ENCODE results near the gene BMP7.
"Not testable (repeated sequence)": the region's sequence is repeated elsewhere in the genome, so short reads cannot be mapped to it uniquely, and the experiment has no call there.

BMP7 gene

DNA sequence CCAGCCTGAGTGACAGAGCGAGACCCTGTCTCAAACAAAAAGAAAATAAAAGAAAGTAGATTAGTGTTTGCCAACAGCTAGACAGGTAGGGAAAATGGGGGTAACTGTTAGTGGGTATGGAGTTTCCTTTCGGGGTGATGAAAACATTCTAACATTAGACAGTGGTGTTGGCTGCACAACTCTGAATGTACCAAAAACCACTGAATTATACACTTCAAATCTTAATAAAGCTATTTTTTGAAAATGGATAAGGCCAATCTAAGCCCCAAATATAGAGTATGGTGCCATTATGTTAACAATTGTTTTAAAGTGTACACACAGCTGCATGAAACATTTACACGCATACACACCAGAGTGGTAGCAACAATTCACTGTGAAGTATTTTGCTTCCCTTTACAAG lies 57.0 kb downstream of the BMP7 start:
- DNase-seq = no peak

DNA sequence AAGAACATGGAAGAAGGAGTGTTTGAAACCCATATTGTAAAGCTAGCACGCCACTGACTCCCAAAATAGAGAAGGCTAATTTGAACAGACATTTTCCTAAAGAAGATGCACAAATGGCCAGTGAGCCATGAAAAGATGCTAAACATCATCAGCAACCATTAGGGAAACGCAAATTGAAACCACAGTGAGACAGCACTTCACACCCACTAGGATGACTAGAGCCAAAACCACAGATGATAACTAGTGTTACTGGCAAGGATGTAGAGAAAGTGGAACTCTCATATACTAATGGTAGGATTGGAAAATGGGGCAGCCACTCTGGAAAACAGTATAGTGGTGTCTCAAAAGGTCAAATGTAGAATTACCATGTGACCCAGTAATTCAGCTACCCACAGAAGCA lies 58.2 kb downstream of the BMP7 start:
- no peak for DNase-seq

DNA sequence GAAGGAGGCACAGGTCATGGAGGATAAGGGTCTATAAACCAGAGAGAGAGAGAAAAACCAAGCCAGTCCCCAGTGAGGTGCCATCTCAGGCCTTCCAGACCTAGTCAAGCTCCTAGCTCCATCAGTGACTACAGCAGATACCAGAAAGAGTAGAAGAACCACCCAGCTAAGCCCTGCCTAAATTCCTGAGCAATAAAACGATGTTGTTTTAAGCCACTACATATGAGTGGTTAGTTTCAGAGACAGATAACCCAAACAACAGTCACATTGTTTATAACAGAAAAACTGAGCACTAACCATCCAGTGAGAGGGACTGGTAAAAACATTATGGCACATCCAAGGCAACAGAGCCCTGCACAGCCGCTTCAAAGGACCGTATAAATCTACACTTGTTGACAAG lies 59.2 kb downstream of the BMP7 start:
- no peak for DNase-seq

DNA sequence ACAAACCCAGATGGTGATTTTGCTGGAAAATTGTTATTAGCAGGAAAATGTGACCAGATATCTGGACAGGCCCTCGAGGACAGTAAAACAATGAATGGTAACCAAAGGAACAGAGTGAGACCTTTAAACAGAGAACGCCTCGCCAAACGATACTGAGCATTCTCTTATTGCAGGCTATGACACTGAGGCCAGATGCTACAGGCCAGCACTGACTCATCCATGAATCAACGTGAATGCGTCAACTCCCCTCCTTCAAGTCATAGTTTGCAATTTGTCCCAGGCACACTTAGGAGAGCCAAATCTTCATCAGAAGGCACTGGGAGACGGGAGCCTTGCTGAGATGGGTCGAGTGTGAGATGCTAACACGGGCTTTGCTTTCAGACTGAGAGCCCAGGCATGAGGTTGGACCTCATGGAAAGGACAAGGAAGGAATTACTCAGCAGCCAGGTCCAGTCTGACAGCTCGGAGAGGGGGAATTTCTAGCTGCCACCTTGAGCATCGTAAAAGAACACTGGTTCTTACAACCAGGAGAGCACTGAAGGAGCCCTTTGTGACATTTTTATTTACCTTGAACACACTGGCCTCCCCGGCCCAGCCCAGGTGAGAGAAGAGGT lies 60.7 kb downstream of the BMP7 start:
- no peak for DNase-seq

DNA sequence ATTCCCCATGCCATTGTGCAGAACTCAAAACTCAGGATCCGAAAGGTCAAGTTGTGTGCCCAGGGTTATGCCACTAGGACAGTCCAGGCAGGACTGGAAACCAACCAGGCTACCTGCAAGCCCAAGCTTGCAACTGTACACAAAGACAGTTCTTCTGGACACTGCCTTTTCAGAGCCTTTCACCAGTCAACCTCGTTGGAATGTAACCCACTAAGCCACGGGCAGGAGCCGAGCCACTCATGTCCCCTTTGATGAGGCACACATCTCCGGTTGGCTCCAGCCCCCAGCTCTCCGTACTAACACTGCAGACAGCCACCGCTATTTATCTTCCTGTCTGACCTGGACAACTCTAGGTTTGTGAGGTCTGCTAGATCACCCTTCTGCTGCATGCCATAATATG lies 62.5 kb downstream of the BMP7 start:
- DNase-seq = no peak

DNA sequence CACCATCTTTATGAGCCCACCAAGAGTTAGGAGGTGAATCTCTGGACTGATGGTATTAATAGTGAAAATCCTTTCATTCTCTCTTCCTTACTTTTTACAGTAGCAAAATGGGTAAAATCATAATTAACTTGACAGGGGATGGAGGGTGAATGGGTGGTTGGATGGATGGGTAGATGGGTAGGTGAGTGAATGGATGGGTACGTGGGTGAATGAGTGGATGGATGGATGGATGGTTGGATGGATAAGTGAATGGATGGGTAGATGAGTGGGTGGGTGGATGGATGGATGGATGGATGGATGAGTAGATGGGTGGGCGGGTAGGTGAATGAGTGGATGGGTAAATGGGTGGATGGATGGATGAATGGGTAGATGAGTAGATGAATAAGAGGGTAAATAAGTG lies 63.2 kb downstream of the BMP7 start:
- DNase-seq = no peak

DNA sequence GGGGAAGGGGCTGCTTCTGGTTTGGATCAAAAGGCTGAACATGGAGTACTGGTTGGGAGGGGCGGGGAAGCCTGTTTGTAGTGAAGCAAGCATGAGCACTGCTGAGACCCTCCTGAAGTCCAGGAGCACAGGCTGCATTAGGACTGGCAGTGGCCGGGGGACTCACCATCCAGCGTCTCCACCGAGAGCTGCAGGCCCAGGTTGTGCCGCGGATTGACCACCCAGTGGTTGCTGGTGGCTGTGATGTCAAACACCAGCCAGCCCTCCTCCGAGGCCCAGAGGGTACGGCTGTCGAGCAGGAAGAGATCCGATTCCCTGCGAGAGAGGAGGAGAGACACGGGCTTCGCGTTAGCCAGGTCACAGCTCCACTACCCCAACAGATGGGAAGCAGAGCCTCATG lies 64.1 kb downstream of the BMP7 start:
- DNase-seq = no peak

DNA sequence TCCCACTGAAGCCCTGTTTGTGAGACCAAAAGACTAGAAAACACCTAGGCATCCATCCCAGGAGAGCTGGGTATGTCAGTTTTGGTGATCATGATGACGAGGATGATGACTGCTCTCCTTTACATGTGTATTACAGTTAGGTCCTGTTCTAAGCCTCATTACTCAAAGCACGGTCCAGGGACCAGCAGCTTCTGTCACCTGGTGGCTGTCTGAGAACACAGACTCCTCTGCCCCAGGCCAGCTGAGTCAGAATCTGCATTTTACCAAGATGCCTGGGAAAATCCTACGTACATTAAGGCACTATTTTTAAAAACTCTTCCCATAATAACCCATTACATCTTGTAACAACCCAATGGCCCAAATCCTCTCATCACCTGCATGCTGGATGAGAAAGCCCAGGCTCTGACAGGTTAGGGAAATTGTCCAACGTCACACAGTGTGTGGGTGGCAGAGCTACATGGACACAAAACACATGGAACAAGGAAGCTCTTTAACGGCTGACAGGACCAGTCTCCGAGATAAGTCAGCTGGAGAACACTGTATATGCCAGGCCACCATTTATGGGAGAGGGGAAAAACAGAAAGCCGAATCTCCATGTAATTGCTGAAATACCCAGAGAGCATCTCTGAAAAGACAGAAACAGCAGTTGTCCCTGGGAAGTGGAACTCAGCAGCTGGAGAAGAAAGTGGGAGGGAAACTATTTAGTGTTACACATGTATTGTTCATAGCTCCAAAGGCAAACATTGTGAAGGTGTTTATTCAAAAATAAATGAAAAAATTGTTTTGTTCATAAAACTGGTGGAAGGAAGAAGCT lies 65.4 kb downstream of the BMP7 start:
- no peak for DNase-seq

DNA sequence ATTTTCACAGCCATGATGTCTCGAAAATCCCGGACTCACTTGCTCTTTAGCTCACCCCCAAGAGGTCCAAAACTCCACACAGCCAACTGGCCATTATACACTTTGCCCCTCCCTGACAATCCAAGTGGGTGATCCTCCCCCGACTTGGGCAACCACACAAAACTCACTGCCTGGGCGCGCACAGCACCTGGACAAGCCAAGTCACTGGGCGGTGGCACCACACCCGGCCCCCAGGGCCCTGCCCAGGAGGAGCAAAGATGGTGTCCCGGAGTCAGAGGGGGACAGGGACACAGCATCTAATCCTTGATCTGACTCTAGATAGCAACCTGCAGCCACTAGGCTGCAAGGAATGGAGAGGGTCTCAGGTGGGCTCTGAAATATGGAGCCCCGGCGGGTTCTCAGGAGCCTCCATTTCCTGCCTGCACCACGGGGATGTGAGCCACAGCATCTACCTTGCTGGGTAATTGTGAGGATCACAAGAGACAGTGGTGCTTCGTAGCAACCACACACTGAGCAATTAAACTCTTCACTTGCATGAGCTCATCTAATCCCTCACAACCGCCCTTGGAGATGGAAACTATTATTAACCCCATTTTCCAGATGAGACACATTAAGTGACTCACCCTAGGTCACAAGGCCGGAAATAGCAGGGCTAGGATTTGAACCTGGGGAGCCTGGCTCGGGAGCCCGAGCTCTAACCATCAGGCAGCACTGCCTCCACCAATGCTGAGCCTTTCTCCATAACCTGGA lies 66.6 kb downstream of the BMP7 start:
- no peak for DNase-seq

DNA sequence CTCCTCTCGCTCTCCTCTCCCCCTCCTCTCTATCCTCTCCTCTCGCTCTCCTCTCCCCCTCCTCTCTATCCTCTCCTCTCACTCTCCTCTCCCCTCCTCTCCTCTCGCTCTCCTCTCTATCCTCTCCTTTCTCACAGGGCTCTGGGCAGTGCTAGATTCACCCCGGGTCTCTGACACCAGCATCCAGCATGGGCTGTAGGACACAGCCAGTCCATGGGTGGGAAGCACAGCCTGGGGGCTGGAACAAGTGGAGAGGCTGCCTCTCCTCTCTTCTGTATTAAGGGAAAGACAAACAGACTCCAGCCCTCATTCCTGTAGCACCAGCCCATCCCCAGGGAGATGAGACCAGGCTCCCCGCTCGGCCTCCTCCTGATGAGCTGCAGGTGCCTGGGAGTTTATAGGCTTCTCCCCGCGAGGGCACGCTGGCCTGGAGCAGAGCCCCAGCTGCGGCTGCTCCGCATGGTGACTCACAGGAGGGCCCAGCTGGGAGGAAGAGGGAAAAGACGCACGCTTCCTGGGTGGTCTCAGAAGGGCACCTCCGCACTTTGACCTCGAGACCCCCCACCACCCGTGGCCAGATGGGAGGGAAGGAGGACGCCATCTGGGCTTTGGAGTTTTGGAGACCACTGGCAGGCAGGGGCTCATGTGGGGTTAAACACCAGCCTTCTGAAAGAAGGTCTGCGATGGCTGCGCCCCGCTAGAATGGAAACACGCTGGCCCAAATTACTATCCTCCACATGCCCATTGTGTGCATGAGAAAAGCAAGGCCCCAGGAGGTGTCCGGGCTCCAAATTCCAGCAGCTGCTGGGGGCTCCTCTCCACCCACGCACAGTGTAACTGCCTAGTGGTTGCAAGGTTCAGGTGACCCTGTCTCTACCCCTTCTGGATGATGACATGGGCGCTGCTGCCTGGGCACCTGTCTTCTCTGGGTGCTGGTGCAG lies 68.0 kb downstream of the BMP7 start:
- DNase-seq = no peak

DNA sequence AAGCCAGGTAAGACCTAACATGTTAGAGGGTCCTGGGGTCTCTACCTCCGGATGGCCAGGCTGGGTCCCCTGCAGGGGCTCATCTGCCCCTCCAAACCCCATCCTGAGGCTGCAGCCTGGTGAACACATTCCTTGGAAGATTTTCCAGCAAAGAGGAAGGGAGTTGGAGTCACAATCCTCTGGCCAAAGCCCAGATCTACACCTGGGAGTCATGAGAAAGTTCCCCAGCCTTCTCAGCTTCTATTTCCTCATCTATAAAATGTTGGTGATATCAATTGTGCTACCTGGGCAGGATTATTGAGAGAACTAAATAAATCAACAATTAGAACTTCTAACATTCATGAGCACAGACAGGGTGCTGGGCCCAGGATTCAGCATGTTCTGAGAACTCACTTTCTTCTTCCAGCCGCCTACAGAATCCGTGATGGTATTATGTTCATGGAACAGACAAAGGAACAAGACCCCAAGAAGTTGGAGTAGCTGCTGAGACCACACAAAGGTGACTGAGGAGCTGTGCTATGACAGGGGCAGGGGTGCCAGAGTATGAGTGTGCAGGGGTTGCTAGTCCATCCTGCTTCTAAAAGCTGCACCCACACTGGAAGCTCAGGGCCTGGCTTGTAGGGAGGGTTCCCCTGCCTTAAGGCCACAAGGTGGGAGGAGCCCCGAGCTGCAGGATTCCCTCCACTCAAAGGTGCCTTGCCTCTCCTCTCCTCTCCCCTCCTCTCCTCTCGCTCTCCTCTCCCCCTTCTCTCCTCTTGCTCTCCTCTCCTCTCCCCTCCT lies 68.9 kb downstream of the BMP7 start:
- DNase-seq = no peak

DNA sequence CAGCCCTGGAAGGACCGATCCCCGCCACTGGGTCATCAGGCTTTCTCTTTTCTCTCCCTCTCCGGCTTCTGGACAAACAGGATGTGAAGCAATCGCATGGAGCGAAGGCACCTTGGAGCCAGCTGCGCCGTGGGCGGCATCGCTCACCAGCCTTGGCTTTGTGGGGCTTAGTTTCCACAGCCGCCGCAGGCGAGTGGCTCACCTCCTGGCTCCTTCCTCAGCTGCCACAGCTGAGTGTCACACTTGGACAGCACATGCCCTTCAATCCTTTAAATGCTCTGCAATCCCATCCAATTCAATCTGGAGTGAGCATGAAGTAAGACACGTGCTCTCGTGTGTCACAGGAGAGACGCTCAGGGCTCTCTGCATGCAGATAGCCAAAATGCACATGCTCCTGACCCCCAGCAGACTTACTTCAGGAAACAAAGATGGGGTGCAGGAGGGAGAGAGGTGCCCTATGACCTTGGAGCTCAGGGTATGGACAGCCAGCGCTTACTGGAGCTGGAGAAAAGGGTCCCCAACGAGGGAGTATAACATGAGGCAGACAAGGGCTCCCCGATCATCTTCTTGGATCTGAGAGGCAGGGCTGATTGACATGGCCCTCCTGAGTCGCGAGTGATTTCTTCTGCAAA lies 70.9 kb downstream of the BMP7 start:
- DNase-seq = no peak

DNA sequence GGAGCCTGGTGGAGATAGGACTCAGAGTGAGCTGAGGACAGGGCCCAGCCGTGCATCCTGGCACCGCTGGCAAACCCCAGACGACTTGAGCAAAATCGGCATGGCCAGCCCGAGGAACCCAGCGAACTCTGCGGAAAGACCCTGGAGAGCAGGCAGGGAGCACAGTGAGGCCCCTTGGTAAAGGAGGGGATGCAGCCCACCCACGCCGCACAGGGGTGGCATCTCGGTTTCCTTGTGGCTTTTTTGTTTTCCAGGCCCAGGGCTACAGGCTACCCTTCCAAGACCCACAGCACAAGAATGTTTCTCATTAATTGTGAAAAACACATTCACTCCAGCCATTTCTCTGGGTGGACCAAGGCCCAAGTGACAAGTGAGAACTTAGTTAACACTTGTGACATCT lies 71.4 kb downstream of the BMP7 start:
- DNase-seq = no peak

DNA sequence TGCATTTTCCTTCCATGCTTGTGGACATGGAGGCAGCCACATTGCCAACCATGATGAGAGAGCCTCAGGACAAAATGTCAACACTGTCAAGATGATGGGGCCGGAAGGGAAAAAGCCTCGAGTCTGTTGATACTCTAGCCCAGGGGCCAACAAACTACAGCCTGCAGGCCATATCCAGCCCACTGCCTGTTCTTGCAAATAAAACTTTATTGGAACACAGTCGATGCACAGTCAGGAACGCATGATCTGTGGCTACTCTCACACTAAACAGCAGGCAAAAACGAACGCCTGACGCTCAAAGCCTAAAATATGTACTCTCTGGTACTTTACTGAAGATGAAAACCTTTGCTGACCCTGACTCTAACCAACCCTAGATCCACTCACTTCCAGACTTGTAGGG lies 72.3 kb downstream of the BMP7 start:
- DNase-seq = no peak

DNA sequence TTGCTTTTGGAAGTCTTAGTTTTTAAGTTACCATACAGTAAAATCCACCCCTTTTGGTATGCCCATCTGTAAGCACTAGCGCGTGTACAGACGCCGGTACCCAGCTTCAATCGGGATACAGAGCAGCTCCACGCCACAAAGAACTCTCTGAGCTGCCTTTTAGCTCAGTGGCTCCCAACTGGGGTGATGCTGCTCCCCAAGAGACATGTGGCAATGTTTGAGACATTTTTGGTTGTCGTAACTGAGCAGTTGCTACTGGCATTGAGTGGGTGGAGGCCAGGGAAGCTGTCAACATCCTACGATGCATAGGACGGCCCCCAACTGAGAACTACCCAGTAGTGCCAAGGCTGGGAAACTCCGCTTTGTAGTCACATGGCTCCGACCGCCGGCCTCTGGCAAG lies 73.3 kb downstream of the BMP7 start:
- no peak for DNase-seq

DNA sequence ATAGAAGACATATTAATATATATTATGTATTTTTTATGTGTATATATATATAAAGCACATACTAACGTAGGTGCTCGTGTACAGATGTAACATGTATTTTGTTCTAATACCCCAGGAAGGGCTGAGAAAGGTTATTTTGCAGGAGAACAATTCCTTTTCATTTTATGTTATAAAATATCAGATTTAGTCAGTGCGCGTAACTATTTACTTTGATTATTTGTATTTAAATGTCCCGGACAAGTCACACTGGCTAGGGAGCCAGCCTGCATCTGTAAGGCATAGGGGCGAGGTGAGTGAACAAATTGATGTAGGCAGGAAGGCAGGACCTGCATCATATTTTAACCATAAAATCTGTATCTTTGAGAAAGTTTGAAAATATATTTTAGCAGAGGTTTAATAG lies 74.1 kb downstream of the BMP7 start:
- DNase-seq = no peak

DNA sequence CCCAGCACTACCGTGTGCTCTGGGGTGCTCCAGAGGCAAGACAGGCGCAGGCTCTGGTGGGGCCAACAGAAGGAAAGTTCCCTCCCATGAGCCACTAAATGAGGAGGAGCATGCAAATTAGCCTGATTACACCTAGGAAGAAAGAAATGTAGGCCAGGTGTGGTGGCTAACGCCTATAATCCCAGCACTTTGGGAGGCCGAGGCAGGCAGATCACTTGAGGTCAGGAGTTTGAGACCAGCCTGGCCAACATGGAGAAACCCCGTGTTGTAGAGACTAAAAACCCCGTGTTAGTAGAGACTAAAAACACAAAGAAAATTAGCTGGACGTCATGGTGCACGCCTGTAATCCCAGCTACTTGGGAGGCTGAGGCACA lies 75.2 kb downstream of the BMP7 start:
- not testable (repeated sequence) for DNase-seq

DNA sequence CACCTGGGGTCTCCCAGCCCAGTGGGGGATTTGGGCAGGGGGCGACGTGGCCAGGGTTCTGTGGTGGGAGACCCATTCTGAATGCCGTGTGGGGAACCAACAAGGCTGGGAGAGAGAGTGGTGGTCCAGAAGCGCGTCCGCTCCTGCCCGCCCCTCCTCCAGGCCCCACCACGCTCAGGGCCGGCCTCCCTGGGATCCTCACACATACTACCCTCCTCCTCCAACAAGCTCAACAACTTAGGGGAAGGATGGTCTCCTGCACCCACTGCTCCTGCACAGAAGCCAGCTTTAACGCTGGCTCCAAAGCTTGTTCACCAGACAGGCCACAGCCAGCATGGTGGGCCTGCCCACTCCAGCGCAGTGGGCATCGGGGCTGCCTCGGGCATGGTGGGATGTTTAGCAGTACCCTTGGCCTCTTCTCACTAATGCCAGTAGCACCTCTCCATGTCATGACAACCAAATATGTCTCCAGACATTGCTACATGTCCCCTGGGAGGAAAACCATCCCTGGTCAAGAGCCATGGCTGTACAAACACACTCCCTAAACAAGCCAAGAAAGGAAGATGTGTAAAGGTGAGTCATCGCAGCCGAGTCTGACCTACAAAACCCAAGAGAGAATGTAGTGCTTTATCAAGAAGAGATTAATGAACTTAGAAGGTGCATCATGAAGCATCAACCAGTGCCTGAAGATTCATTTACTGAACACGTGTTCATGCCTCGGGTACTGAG lies 75.7 kb downstream of the BMP7 start:
- DNase-seq = no peak

DNA sequence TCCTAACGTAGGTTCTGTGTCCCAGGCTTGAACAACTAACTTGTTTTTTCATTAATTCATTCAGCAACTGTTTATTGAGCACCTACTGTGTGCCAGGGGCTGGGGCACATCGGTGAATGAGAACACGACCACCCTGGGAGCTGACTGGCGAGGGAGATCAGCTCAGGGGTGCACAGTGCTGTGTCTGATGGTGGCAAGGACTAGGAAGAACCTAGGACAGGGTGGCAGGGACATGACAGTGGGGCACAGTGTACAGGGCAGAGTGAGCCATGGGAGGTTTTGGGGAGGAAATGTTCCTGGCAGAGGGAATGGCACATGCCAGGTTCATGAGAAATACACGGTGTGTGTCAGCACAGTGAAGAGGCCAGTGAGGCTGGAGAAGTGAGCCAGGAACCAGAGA lies 76.7 kb downstream of the BMP7 start:
- no peak for DNase-seq

DNA sequence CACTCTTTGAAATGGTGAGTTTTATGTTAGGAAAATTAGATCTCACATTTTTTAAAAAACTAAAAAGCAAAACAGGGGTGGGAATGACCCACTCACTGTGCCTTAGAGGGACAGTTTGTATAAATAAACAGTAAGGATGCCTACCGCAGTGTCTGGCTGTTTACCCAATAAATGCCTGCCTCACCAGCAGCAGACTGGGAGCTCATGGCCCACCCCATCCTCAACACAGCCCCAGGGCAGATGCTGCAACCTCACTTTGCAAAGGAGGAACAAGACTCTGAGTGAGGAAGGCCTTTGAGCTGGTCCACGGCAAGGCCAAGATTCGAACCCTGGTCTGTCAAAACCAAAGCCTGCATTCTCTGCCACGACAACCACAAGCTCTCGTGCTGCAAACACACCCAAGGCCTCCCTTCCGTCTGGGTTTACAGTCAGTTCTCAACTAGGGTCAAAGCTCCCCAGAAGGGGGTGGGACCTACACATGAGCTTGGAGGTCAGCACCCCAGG lies 77.8 kb downstream of the BMP7 start:
- no peak for DNase-seq

DNA sequence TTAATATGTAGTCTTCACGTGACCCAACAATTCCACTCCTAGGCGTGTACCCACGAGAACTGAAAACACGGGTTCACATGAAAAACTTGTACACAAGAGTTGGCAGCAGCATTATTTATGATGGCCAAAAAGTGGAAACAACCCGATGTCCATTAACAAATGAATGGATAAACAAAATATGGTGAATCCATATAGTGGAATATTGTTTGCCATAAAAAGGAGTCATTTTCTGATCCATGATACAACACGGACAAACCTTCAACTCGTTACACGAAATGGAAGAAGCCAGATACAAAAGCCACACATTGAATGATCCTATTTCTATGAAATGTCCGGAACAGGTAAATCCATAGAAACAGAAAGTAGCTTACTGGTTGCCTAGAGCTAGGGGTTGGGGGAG lies 78.4 kb downstream of the BMP7 start:
- DNase-seq = no peak

Data from CD4-positive, alpha-beta T cell treated with Interleukin-4 for 1 hour (primary cell).